Measurements from ENCODE around the gene ICE1. TPM values are rescaled to one million over a fixed set of nuclear protein-coding genes. Genes with fewer than 3 reads are reported as not detected.

The ICE1 gene
- total and polyA plus RNA-seq, 9 of the 15 experiments (the other 6 are each of a cell fraction or from before 2014, with no cell fraction given) = 4.9 to 47.4 (median 28.2) TPM

DNA sequence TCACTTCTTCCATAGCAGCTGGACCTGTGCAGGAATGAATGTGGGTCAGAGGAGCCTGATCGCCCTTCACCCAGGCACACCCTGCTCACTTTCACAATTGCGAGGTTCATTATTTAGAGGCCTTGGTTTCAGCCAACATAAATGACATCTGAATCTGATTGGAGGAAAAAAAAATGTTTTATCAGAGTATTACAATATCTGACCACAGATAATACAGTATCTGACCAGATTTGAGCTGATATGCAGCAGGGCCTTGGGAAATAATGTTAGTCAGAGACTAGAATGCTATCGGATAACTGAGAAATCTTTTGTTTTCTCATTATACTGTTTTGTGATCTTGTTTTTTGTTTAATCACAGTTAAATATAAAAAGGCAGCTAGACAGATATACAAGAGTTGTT, 7.7 kb downstream of the ICE1 start:
- intact Hi-C loops (cut with micrococcal nuclease) = no loop called here

More for the DNA sequence above, 7.7 kb downstream of the ICE1 start:
- Histone ChIP-seq H3K36me3 (ENCODE audit: control insufficient read depth, insufficient read depth, low read length) (peaks cover 22% of the 10 kb centered on the region; the same call in 2 of the 3 replicates), H3K4me3 (no peak overlapping the region), H4K20me1 (replicated peaks; ENCODE audit: control insufficient read depth, insufficient read depth, low read length) (peaks cover 24% of the 10 kb centered on the region), H3K9me3 (replicated peaks; ENCODE audit: control insufficient read depth, insufficient read depth, low read depth, low read length) (no peaks in the 10 kb centered on the region), H3K27me3 (ENCODE audit: control insufficient read depth in 2 of 2, insufficient read depth in 2 of 2, low read length in 2 of 2) (no peaks in the 10 kb centered on the region), H3K9ac (ENCODE audit: insufficient read depth in 1 of 2, low read depth in 2 of 2, low read length in 2 of 2) (no peak overlapping the region), H3K27ac (ENCODE audit: extremely low read depth, low read depth, low read length) (no peak overlapping the region), H3K4me2 (ENCODE audit: insufficient read depth, low read length) (no peak overlapping the region), H3K79me2 (ENCODE audit: control insufficient read depth, insufficient read depth, low read length) (peaks cover 99% of the 10 kb centered on the region), H2AFZ (ENCODE audit: low read depth, low read length) (no peak overlapping the region), H3K9me1 (ENCODE audit: control insufficient read depth, insufficient read depth, low read length) (no peaks in the 10 kb centered on the region), H3K4me1 (replicated peaks in 1 of 2; ENCODE audit: control insufficient read depth in 2 of 2, insufficient read depth in 2 of 2, low read length in 2 of 2) (peaks cover 0 to 11% of the 10 kb centered on the region in 2 experiments; a peak in 2 of 5 replicates)
- no TSS peak for BruUV-seq (replicated peaks)
- no peak for ATAC-seq
- TF ChIP-seq NFIC (IDR thresholded peaks at IDR 0.05) (no peak), HDAC8 (tag; IDR thresholded peaks at IDR 0.05) (no peak), CEBPG (CRISPR knock-in tag; IDR thresholded peaks at IDR 0.05) (no peak), CEBPG (tag; conservative IDR thresholded peaks at IDR 0.05 in 1 of 2, IDR thresholded peaks at IDR 0.05 in 1 of 2) (no peak), ATF1 (CRISPR knock-in tag; IDR thresholded peaks at IDR 0.05) (no peak), ATF1 (tag; IDR thresholded peaks at IDR 0.05) (no peak), TCFL5 (CRISPR knock-in tag; conservative IDR thresholded peaks at IDR 0.05) (no peak), PHB2 (IDR thresholded peaks at IDR 0.05; ENCODE audit: low read depth) (no peak), KLF16 (IDR thresholded peaks at IDR 0.05) (no peak), KLF6 (CRISPR knock-in tag; IDR thresholded peaks at IDR 0.05; ENCODE audit: borderline replicate concordance) (no peak), ARID1B (IDR thresholded peaks at IDR 0.05) (no peak), ZNF444 (CRISPR knock-in tag; IDR thresholded peaks at IDR 0.05) (no peak), MCM3 (IDR thresholded peaks at IDR 0.05) (no peak)
- TF ChIP-seq, protein P1, sequence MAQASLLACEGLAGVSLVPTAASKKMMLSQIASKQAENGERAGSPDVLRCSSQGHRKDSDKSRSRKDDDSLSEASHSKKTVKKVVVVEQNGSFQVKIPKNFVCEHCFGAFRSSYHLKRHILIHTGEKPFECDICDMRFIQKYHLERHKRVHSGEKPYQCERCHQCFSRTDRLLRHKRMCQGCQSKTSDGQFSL (CRISPR knock-in tag; IDR thresholded peaks at IDR 0.05) = no peak
- TF ChIP-seq, protein P1 (tag; IDR thresholded peaks at IDR 0.05) = no peak
- TF ChIP-seq, protein P2, sequence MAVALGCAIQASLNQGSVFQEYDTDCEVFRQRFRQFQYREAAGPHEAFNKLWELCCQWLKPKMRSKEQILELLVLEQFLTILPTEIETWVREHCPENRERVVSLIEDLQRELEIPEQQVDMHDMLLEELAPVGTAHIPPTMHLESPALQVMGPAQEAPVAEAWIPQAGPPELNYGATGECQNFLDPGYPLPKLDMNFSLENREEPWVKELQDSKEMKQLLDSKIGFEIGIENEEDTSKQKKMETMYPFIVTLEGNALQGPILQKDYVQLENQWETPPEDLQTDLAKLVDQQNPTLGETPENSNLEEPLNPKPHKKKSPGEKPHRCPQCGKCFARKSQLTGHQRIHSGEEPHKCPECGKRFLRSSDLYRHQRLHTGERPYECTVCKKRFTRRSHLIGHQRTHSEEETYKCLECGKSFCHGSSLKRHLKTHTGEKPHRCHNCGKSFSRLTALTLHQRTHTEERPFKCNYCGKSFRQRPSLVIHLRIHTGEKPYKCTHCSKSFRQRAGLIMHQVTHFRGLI (CRISPR knock-in tag; IDR thresholded peaks at IDR 0.05) = no peak
- TF ChIP-seq, protein P3, sequence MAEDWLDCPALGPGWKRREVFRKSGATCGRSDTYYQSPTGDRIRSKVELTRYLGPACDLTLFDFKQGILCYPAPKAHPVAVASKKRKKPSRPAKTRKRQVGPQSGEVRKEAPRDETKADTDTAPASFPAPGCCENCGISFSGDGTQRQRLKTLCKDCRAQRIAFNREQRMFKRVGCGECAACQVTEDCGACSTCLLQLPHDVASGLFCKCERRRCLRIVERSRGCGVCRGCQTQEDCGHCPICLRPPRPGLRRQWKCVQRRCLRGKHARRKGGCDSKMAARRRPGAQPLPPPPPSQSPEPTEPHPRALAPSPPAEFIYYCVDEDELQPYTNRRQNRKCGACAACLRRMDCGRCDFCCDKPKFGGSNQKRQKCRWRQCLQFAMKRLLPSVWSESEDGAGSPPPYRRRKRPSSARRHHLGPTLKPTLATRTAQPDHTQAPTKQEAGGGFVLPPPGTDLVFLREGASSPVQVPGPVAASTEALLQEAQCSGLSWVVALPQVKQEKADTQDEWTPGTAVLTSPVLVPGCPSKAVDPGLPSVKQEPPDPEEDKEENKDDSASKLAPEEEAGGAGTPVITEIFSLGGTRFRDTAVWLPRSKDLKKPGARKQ (CRISPR knock-in tag; IDR thresholded peaks at IDR 0.05) = no peak
- TF ChIP-seq, protein P4, sequence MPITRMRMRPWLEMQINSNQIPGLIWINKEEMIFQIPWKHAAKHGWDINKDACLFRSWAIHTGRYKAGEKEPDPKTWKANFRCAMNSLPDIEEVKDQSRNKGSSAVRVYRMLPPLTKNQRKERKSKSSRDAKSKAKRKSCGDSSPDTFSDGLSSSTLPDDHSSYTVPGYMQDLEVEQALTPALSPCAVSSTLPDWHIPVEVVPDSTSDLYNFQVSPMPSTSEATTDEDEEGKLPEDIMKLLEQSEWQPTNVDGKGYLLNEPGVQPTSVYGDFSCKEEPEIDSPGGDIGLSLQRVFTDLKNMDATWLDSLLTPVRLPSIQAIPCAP (CRISPR knock-in tag; IDR thresholded peaks at IDR 0.05; ENCODE audit: borderline replicate concordance) = no peak
- in situ Hi-C loops (cut with MboI) = no loop called here
- 74% methylated on average over 3 of the region's 3 CpGs for WGBS (ENCODE audit: insufficient coverage, low coverage, missing lambda C conversion rate)
- ChIA-PET POLR2A (interaction anchor here (2.2 to 2.7 kb wide), 2 partner anchors 9 to 11 kb away, joined by 12 to 13 read pairs; no protein-coding TSS in a partner anchor), CTCF (ENCODE audit: low intra/inter-chr PET ratio) (no interaction called here)
- no peak for FAIRE-seq
- DNase-seq (ENCODE audit: extremely low read depth in 1 of 4, low spot score in 3 of 4) = no peak

All from K562 (cell line).